Osteoblast (primary cell): ENCODE data around the gene UQCR11. TPM values are rescaled to one million over a fixed set of nuclear protein-coding genes. Genes with fewer than 3 reads are reported as not detected.

ENCODE experiments used
- DNase-seq: peaks from one replicate; pipeline ENCODE4 v3.0.0; 2011; ENCODE audit warnings: low spot score, mixed read lengths; ENCODE audit not compliant: insufficient read length; ENCODE audit errors: missing footprints
- H2AFZ ChIP-seq: 2 replicates; pipeline ENCODE4 v1.6.0; 2011; ENCODE audit warnings: mild to moderate bottlenecking, low read length
- H3K27ac ChIP-seq: 2 replicates; pipeline ENCODE4 v1.5.1; 2011; ENCODE audit warnings: mild to moderate bottlenecking, low read depth, low read length, moderate library complexity
- H3K27me3 ChIP-seq: 2 replicates; pipeline ENCODE4 v1.6.0; 2012; ENCODE audit warnings: mild to moderate bottlenecking, control low read depth, inconsistent platforms, low read length, moderate library complexity; ENCODE audit not compliant: insufficient read depth
- H3K36me3 ChIP-seq: 2 replicates; pipeline ENCODE4 v1.5.1; 2011; ENCODE audit warnings: mild to moderate bottlenecking, low read length, control low read depth, moderate library complexity; ENCODE audit not compliant: insufficient read depth
- H3K4me1 ChIP-seq: 2 replicates; pipeline ENCODE4 v1.5.1; 2011; ENCODE audit warnings: mild to moderate bottlenecking, low read length, control low read depth, moderate library complexity; ENCODE audit not compliant: insufficient read depth
- H3K4me2 ChIP-seq: 2 replicates; pipeline ENCODE4 v1.6.0; 2011; ENCODE audit warnings: mild to moderate bottlenecking, low read length; ENCODE audit not compliant: insufficient read depth
- H3K4me3 ChIP-seq: fragments of 200-600 bp; sonication (generic); 3 replicates; pipeline ENCODE4 v1.5.1; 2012; ENCODE audit warnings: mild to moderate bottlenecking, low read length, inconsistent platforms; ENCODE audit not compliant: insufficient read depth
- H3K79me2 ChIP-seq: 2 replicates; pipeline ENCODE4 v1.6.0; 2012; ENCODE audit warnings: mild to moderate bottlenecking, low read length, control low read depth, inconsistent platforms; ENCODE audit not compliant: insufficient read depth
- H3K9me3 ChIP-seq: 2 replicates; pipeline ENCODE4 v1.5.1; 2011; ENCODE audit warnings: low read depth, low read length, control low read depth
- H4K20me1 ChIP-seq: 2 replicates; pipeline ENCODE4 v1.6.0; 2012; ENCODE audit warnings: mild to moderate bottlenecking, low read length, control low read depth; ENCODE audit not compliant: insufficient read depth
- total RNA-seq: library from RNA; depleted of rRNA; stranded (reverse); fragments of >200 nt; gene quantifications from 2 replicates; pipeline ENCODE4 v1.2.3, GENCODE V29; 2012
- TF ChIP-seq, protein P1 (sequence below): IDR thresholded peaks from 2 replicates; pipeline ENCODE4 v1.5.1; 2011; ENCODE audit warnings: mild to moderate bottlenecking, low read depth, low read length, moderate library complexity; ENCODE audit errors: extremely low read depth

UQCR11 gene
- total RNA-seq, 1 donor, result 39.4 TPM

- Histone ChIP-seq H3K27ac (no peak overlapping the region), H3K4me3 (no peak overlapping the region), H3K4me1 (no peaks in the 10 kb centered on the region), H3K27me3 (no peaks in the 10 kb centered on the region), H2AFZ (no peak overlapping the region), H3K79me2 (peaks cover 39% of the 10 kb centered on the region), H3K9me3 (no peaks in the 10 kb centered on the region), H4K20me1 (peaks cover 25% of the 10 kb centered on the region), H3K36me3 (peaks cover 23% of the 10 kb centered on the region), H3K4me2 (no peak overlapping the region)
- peak; percentile 84 for DNase-seq
- TF ChIP-seq, protein P1, sequence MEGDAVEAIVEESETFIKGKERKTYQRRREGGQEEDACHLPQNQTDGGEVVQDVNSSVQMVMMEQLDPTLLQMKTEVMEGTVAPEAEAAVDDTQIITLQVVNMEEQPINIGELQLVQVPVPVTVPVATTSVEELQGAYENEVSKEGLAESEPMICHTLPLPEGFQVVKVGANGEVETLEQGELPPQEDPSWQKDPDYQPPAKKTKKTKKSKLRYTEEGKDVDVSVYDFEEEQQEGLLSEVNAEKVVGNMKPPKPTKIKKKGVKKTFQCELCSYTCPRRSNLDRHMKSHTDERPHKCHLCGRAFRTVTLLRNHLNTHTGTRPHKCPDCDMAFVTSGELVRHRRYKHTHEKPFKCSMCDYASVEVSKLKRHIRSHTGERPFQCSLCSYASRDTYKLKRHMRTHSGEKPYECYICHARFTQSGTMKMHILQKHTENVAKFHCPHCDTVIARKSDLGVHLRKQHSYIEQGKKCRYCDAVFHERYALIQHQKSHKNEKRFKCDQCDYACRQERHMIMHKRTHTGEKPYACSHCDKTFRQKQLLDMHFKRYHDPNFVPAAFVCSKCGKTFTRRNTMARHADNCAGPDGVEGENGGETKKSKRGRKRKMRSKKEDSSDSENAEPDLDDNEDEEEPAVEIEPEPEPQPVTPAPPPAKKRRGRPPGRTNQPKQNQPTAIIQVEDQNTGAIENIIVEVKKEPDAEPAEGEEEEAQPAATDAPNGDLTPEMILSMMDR, result no peak
Observed at GRCh38 chr19:1634242-1634937, 29.1 kb upstream of the UQCR11 start.

GRCh38 chr19:1633269-1633826 lies 28.1 kb upstream of the UQCR11 start:
- Histone ChIP-seq H3K9me3 (no peaks in the 10 kb centered on the region), H3K27ac (no peak overlapping the region), H2AFZ (no peak overlapping the region), H3K27me3 (no peaks in the 10 kb centered on the region), H3K4me1 (no peaks in the 10 kb centered on the region), H4K20me1 (peaks cover 19% of the 10 kb centered on the region), H3K79me2 (peaks cover 30% of the 10 kb centered on the region), H3K4me2 (no peak overlapping the region), H3K4me3 (no peak overlapping the region), H3K36me3 (peaks cover 13% of the 10 kb centered on the region)
- TF ChIP-seq, protein P1, result no peak
- DNase-seq, result peak; percentile 75

- Histone ChIP-seq H3K9me3 (no peaks in the 10 kb centered on the region), H3K27me3 (no peaks in the 10 kb centered on the region), H3K4me2 (no peak overlapping the region), H3K4me3 (no peak overlapping the region), H3K27ac (no peak overlapping the region), H3K4me1 (no peaks in the 10 kb centered on the region), H4K20me1 (peaks cover 16% of the 10 kb centered on the region), H2AFZ (no peak overlapping the region), H3K79me2 (peaks cover 25% of the 10 kb centered on the region), H3K36me3 (peaks cover 9% of the 10 kb centered on the region)
- no peak for DNase-seq
- TF ChIP-seq, protein P1, result no peak
Observed at GRCh38 chr19:1632462-1633268, 27.4 kb upstream of the UQCR11 start.
